Measurements from ENCODE around the gene FXYD6. TPM values are rescaled to one million over a fixed set of nuclear protein-coding genes. Genes with fewer than 3 reads are reported as not detected.
"Not testable (repeated sequence)": the region's sequence is repeated elsewhere in the genome, so short reads cannot be mapped to it uniquely, and the experiment has no call there.

FXYD6 gene, protein sequence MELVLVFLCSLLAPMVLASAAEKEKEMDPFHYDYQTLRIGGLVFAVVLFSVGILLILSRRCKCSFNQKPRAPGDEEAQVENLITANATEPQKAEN
- total RNA-seq (10 to 100 TPM; 22.0 to 42.5 (median 30.4) TPM), polyA plus RNA-seq (10 to 100 TPM; 62.3 to 65.2 TPM)
- long read RNA-seq, donor 1, transcript FXYD6-204 (8 exons, 2,171 nt) = major isoform, 30 of 48 reads
- long read RNA-seq, donor 1, partial matches to known transcripts = 3 of 48 reads
- long read RNA-seq, donor 1, other reads (novel, unspliced or antisense) = 14 of 48 reads
- long read RNA-seq, donor 2, transcript FXYD6-204 (8 exons, 2,171 nt) = major isoform, 29 of 59 reads
- long read RNA-seq, donor 2, partial matches to known transcripts = 1 of 59 reads
- long read RNA-seq, donor 2, other reads (novel, unspliced or antisense) = 24 of 59 reads
- long read RNA-seq, donor 3, transcript FXYD6-204 (8 exons, 2,171 nt) = major isoform, 52 of 70 reads
- long read RNA-seq, donor 3, partial matches to known transcripts = 5 of 70 reads
- long read RNA-seq, donor 3, other reads (novel, unspliced or antisense) = 9 of 70 reads

DNA sequence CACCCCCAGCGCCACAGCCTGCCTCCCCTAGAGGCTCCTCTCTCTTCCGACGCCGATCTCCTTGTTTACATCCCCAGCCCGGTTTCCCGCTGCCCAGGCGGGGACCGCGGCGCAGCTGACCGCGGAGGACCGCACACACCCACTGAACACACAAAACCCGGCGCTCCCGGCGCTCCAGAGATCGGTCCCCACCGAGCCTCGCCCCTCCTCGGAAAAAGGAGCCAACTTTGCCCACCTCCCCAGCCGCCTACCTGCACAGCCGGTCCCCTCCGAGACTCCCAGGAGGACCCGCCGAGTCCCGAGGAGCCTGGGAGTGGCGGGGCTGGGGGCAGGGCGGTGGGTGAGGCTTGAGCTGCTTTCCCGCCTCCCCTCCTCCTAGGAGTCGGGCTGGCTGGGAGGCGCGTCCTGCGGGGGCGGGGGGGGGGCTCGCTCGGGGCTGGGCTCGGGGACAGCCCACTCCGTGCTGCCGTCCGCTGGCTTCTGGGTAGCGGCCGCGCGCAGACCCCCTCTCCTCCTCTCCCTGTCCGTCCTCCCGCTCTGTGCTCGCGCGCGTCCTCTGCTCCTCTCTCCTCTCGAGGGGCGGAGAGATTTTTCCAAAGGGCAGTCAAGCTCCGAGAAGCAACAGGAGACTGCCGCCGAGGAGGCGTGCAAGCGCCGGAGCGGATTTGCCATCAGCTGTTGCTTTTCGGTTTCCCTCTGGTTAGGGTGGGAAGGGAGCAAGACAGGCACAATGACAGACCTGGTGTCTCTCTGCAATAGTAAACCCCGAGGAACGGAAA lies at the start of gene FXYD6:
Gene FXYD6, minus strand, starts transcription at position 318 of the 779 bp plus-strand sequence. CDS start 33,882 bp downstream, outside the sequence.
- TF ChIP-seq, protein P1, sequence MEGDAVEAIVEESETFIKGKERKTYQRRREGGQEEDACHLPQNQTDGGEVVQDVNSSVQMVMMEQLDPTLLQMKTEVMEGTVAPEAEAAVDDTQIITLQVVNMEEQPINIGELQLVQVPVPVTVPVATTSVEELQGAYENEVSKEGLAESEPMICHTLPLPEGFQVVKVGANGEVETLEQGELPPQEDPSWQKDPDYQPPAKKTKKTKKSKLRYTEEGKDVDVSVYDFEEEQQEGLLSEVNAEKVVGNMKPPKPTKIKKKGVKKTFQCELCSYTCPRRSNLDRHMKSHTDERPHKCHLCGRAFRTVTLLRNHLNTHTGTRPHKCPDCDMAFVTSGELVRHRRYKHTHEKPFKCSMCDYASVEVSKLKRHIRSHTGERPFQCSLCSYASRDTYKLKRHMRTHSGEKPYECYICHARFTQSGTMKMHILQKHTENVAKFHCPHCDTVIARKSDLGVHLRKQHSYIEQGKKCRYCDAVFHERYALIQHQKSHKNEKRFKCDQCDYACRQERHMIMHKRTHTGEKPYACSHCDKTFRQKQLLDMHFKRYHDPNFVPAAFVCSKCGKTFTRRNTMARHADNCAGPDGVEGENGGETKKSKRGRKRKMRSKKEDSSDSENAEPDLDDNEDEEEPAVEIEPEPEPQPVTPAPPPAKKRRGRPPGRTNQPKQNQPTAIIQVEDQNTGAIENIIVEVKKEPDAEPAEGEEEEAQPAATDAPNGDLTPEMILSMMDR (IDR thresholded peaks at IDR 0.05) = no peak
- Histone ChIP-seq H3K9me3 (no peaks in the 10 kb centered on the region), H3K4me3 (peak within 1 kb of the TSS; percentile 47 to 88 (median 73)), H3K36me3 (no peaks in the 10 kb centered on the region), H3K27me3 (peaks cover 0 to 70% (median 12%) of the 10 kb centered on the region in 7 donors), H3K27ac (peak within 1 kb of the TSS; percentile 38 to 96 (median 86)), H3K4me1 (peaks cover 8 to 64% (median 57%) of the 10 kb centered on the region in 9 donors)
- WGBS, 2 donors = 0 to 1% methylated on average over 59 to 63 of the region's 63 CpGs
- intact Hi-C loops (cut with DNase I) = no loop called here
- peak; percentile 73 to 77 for DNase-seq
- ATAC-seq = peak; percentile 64 to 86 (median 78)

DNA sequence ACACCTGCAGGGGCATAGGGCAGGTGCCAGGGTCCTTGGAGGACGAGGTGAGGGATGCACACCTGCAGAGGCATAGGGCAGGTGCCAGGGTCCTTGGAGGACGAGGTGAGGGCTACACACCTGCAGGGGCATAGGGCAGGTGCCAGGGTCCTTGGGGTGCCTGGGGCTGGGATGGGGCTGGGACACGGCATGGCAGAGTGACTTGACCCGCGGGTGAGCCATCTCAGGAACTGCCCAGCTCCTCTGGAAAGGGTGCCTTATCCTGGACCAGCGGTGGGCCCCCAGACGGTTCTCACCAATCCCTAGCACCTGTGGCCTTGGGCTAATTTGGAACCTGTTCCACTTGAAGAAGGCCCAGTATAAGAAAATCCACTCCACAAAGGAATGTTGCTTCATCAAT lies 49.7 kb upstream of the FXYD6 start:
- ATAC-seq; H3K36me3 ChIP-seq; DNase-seq; H3K4me3 ChIP-seq; intact Hi-C loops (cut with DNase I); H3K27ac ChIP-seq; H3K9me3 ChIP-seq: not testable (repeated sequence)
- peaks cover 0 to 29% (median 0%) of the 10 kb centered on the region in 9 donors for H3K4me1 ChIP-seq
- 82 to 92% methylated on average over 6 to 7 of the region's 7 CpGs for WGBS, 2 donors
- peaks cover 0 to 11% (median 0%) of the 10 kb centered on the region in 7 donors for H3K27me3 ChIP-seq

DNA sequence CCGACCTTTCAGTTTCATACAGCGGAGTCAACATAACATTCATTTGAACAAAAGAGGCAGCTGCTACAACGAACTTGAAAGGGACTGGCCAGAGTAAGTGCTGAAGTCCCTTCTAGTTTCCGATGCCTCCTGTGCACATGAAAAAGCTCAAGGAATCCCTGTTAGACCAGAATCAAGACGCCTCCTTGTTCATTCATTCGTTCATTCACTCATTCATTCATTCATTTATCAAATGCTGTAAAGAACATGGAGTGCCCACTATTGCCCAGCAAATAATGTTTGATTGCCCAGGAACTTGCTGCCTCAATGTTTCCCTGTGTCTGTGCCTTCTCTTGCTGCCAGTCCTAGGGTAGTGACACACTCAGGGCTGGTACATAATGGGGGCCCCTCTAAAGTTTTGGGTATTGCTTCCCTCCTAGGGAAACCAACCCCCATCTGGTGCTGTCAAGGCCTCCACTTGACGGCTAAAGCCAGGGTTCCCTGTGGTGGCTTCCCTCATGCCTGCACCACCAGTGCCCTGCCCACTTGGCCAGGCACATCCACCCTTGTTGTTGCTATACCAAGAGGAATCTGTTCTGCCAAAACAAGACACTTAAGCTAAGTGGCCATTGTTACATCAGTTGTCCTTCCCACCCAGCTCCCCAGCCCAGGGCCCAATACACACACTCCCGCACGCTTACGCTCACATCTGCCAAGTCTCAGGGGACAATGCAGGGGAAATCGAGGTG lies 48.9 kb upstream of the FXYD6 start:
- WGBS, 2 donors = 63 to 70% methylated on average over 11 of the region's 11 CpGs
- DNase-seq = peak in 1 of 2 donors; percentile 22
- Histone ChIP-seq H3K4me3 (no peak overlapping the region), H3K9me3 (no peaks in the 10 kb centered on the region), H3K36me3 (no peaks in the 10 kb centered on the region), H3K4me1 (peaks cover 0 to 21% (median 0%) of the 10 kb centered on the region in 9 donors), H3K27ac (no peak overlapping the region), H3K27me3 (peaks cover 0 to 11% (median 0%) of the 10 kb centered on the region in 7 donors)
- TF ChIP-seq, protein P1 (IDR thresholded peaks at IDR 0.05) = no peak
- intact Hi-C loops (cut with DNase I) = no loop called here
- peak in 7 of 8 donors; percentile 37 to 88 (median 52) for ATAC-seq

DNA sequence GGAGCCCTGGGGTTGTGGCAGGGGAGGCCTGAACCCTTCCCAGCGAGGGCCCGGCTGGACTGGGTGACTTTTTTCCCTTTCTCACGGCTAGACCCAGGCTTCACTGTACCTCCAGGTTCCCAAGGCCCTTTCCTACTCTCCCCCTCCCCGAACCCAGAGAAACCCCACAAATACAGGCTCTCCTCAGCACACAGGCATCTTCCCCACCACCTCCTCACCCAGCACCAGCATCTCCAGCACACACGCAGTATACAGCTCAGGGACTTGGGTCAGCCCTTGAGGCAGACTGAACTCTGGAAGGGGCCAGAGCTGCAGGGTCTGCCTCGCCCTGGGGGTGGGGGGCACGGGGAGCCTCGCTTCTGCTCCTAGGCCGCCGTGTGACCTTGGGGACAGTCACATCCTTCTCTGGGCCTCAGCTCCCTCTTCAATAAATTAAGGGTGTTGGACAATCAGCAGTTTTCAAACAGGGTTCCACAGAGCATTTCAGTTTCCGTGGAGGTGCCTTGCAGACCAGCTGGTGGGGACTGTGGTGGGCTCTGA lies 48.2 kb upstream of the FXYD6 start:
- TF ChIP-seq, protein P1 (IDR thresholded peaks at IDR 0.05) = no peak
- H3K27me3 ChIP-seq = peaks cover 0 to 11% (median 0%) of the 10 kb centered on the region in 7 donors
- H3K27ac ChIP-seq = no peak overlapping the region
- ATAC-seq = no peak
- H3K36me3 ChIP-seq = no peaks in the 10 kb centered on the region
- H3K4me3 ChIP-seq = no peak overlapping the region
- intact Hi-C loops (cut with DNase I) = no loop called here
- peaks cover 0 to 15% (median 0%) of the 10 kb centered on the region in 9 donors for H3K4me1 ChIP-seq
- 90 to 92% methylated on average over 11 of the region's 11 CpGs for WGBS, 2 donors
- DNase-seq = no peak
- no peaks in the 10 kb centered on the region for H3K9me3 ChIP-seq

Measured in heart right ventricle (tissue), 16 donors.